H1 (cell line): ENCODE measurements around the gene SH2D4B.

Experiments used
- CTCF ChIP-seq, 3 experiments: IDR thresholded peaks; 1 replicate in 2 of 3; 2 replicates in 1 of 3; pipeline versions ENCODE4 v1.5.1 to v1.6.1; 2011; ENCODE audit warnings: low read length in 3 of 3, mild to moderate bottlenecking in 3 of 3, inconsistent platforms in 2 of 3, low read depth in 1 of 3, moderate library complexity in 1 of 3; ENCODE audit not compliant: insufficient read depth in 1 of 3; ENCODE audit errors: control extremely low read depth in 1 of 3
- EP300 ChIP-seq, 2 experiments: IDR thresholded peaks; 1 replicate in 1 of 2; 2 replicates in 1 of 2; pipeline ENCODE4 v1.6.1; 2011 to 2012; ENCODE audit warnings: low read depth in 2 of 2, low read length in 2 of 2, mild to moderate bottlenecking in 2 of 2, borderline replicate concordance in 1 of 2, inconsistent platforms in 1 of 2, moderate library complexity in 1 of 2
- EZH2 ChIP-seq: fragments of 200-600 bp; sonication (generic); IDR thresholded peaks from 2 replicates; pipeline ENCODE4 v1.7.1; 2012; ENCODE audit warnings: low read depth, mild to moderate bottlenecking, moderate library complexity, low read length, inconsistent platforms; ENCODE audit not compliant: severe bottlenecking
- GABPA ChIP-seq: IDR thresholded peaks from 2 replicates; pipeline ENCODE4 v1.6.1; 2011; ENCODE audit warnings: mild to moderate bottlenecking, low read length, moderate library complexity, borderline replicate concordance; ENCODE audit not compliant: insufficient read depth
- POLR2A ChIP-seq, 2 experiments: IDR thresholded peaks; 1 replicate in 1 of 2; 2 replicates in 1 of 2; pipeline ENCODE4 v1.6.1; 2011; ENCODE audit warnings: low read depth in 2 of 2, low read length in 2 of 2, mild to moderate bottlenecking in 2 of 2; ENCODE audit errors: control extremely low read depth in 1 of 2
- SAP30 ChIP-seq: fragments of 300-600 bp; sonication (generic); IDR thresholded peaks from 2 replicates; pipeline ENCODE4 v1.7.1; 2012; ENCODE audit warnings: low read length, moderate library complexity, mild to moderate bottlenecking, inconsistent platforms; ENCODE audit not compliant: insufficient read depth, insufficient replicate concordance
- TCF12 ChIP-seq: IDR thresholded peaks from 2 replicates; pipeline ENCODE4 v1.6.1; 2011; ENCODE audit warnings: low read depth, mild to moderate bottlenecking, low read length
- TEAD4 ChIP-seq: IDR thresholded peaks from 2 replicates; pipeline ENCODE4 v1.6.1; 2012; ENCODE audit warnings: low read depth, low read length, inconsistent platforms, mixed read lengths

GRCh38 chr10:80497187-80498077 is 40.3 kb upstream of the SH2D4B start:
- no peak for TF ChIP-seq CTCF (IDR thresholded peaks at IDR 0.05; ENCODE audit: control extremely low read depth in 1 of 3, insufficient read depth in 1 of 3, low read depth in 1 of 3, low read length in 3 of 3)
- no peak for TF ChIP-seq SAP30
- no peak for TF ChIP-seq EP300 (IDR thresholded peaks at IDR 0.05; ENCODE audit: borderline replicate concordance in 1 of 2, low read depth in 2 of 2, low read length in 2 of 2)
- TF ChIP-seq GABPA: no peak
- TF ChIP-seq POLR2A (IDR thresholded peaks at IDR 0.05; ENCODE audit: control extremely low read depth in 1 of 2, low read depth in 2 of 2, low read length in 2 of 2): no peak
- no peak for TF ChIP-seq TEAD4
- no peak for TF ChIP-seq EZH2
- no peak for TF ChIP-seq TCF12
